ENCODE data around the gene PARD3B.
A peak's percentile ranks its signal among the peaks of the same experiment; 100 is the strongest.

The PARD3B gene

DNA sequence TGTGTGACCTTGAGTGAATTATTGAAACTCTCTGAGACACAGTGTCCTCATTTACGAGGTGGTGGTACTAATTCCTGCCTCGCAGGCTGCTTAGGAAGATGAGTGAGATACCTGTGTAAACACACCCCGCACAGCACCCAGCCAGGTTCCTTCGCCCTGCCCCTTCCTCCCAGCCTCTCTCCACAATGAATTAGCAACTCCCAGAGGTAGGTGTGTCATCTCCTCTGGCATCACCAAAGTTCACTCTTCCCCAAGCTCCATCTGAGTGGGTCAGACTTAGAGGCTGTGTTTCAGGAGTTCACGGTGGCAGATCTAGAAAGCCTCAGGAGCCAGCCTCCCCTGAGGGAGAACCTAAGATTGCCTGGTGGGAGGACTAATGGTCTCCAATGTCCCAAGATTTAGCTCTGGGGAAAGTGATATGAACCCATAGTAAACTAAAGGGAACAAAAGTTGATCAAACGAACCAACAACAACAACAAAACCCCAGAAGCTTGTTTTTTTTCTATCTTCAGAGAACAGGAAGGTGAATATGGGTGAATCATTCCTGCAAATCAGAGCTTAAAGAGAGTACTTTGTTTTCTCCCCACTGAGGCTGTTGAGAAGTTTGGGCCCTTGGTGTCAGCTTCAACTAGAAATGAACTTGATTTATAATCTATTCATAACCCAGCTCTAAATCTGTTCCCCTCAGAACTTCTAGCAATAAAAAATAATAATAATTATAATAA lies 1092.7 kb downstream of the PARD3B start:
- H3K4me3 ChIP-seq (ENCODE audit: control insufficient read depth in 1 of 7, extremely low read depth in 1 of 7, insufficient read depth in 4 of 7, low read depth in 2 of 7, low read length in 6 of 7): no peak overlapping the region
- peaks cover 0 to 26% (median 15%) of the 10 kb centered on the region in 5 experiments for H3K27me3 ChIP-seq (replicated peaks in 2 of 5; ENCODE audit: control insufficient read depth in 4 of 5, insufficient read depth in 5 of 5, low read length in 4 of 5)
- ChIA-PET POLR2A (no interaction called here), CTCF (interaction anchor here (1.5 kb wide), 1 partner anchor 11 kb away, joined by 4 read pairs; no protein-coding TSS in a partner anchor)
- H3K36me3 ChIP-seq (ENCODE audit: control insufficient read depth in 4 of 4, insufficient read depth in 4 of 4, low read length in 3 of 4): no peaks in the 10 kb centered on the region
- WGBS (ENCODE audit: insufficient coverage): 80% methylated on average over 4 of the region's 6 CpGs
- H3K9me3 ChIP-seq (ENCODE audit: control extremely low read depth in 1 of 5, control insufficient read depth in 4 of 5, insufficient read depth in 2 of 5, low read depth in 1 of 5, low read length in 4 of 5): peaks cover 0 to 8% (median 0%) of the 10 kb centered on the region in 5 experiments
- DNase-seq: no peak
- H3K4me1 ChIP-seq (ENCODE audit: control extremely low read depth in 1 of 4, control insufficient read depth in 4 of 4, insufficient read depth in 4 of 4, low read length in 3 of 4): no peaks in the 10 kb centered on the region
- no peak overlapping the region for H3K27ac ChIP-seq (ENCODE audit: insufficient read depth in 1 of 2, low read depth in 1 of 2, low read length in 2 of 2, poor library complexity in 1 of 2, severe bottlenecking in 2 of 2)

DNA sequence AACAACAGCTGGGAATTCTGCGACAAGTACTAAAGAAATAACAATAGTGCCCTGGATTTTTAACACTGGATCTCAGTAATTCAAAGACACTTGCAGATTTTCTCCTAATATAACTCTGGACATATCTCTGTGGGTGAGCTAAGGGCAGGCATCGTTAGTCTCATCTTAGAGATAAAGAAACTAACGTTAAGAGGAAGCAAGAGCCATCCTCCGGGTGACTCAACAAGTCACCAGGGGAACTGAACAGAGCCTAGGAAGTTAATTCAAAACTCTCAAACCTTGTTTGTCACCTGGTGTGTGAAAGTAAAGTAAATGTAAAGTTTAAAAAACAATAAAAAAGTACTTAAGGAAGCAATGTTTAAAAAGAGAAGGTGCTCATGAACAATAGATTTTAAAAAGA lies 1095.4 kb downstream of the PARD3B start:
- WGBS (ENCODE audit: insufficient coverage): no CpG with 5 or more reads among the region's 4 CpGs
- ChIA-PET POLR2A (no interaction called here), CTCF (no interaction called here)
- no peaks in the 10 kb centered on the region for H3K4me1 ChIP-seq (ENCODE audit: control extremely low read depth in 1 of 4, control insufficient read depth in 4 of 4, insufficient read depth in 4 of 4, low read length in 3 of 4)
- H3K4me3 ChIP-seq (ENCODE audit: control insufficient read depth in 1 of 7, extremely low read depth in 1 of 7, insufficient read depth in 4 of 7, low read depth in 2 of 7, low read length in 6 of 7): no peak overlapping the region
- H3K9me3 ChIP-seq (ENCODE audit: control extremely low read depth in 1 of 5, control insufficient read depth in 4 of 5, insufficient read depth in 2 of 5, low read depth in 1 of 5, low read length in 4 of 5): peaks cover 0 to 8% (median 0%) of the 10 kb centered on the region in 5 experiments
- no peak overlapping the region for H3K27ac ChIP-seq (ENCODE audit: insufficient read depth in 1 of 2, low read depth in 1 of 2, low read length in 2 of 2, poor library complexity in 1 of 2, severe bottlenecking in 2 of 2)
- H3K27me3 ChIP-seq (replicated peaks in 2 of 5; ENCODE audit: control insufficient read depth in 4 of 5, insufficient read depth in 5 of 5, low read length in 4 of 5): peaks cover 0 to 27% (median 15%) of the 10 kb centered on the region in 5 experiments
- H3K36me3 ChIP-seq (ENCODE audit: control insufficient read depth in 4 of 4, insufficient read depth in 4 of 4, low read length in 3 of 4): no peaks in the 10 kb centered on the region
- DNase-seq: peak in 2 of 3 donors; percentile 4 to 18

DNA sequence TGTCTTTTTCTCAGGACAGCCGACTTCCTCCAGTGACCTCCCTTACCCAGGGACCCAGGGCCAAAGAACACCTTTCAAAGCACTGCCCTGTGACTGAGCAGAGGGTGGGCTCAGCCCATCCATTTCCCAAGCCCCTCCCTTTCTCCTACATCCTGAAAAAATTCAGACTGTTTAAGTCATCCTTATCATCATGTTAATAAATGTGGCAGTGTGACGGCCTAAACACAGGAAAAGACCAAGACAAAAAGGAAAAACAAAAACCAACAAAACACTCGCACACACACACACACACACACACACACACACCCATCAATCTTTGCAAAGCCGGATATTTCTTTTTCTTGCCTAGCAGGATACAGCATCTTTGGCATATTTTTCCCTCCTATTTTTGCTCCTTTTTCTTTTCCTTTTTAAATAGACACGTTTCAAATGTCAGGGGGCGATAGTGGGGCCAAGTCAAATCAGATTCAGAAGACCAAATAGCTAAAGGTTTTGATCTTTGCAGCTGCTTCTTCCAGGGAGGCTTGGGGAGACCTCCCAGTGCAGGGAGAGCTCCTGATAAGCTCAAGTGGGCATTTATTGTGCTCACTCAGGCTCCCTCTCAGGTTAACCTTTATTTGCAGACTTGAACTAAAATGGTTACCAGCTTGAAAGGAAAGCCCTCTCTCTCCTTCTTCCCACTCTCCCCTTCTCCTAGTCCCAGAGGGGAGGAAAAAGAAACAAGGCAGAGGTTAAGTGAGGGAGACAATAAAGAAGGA lies 1097.5 kb downstream of the PARD3B start:
- Histone ChIP-seq H3K27ac (ENCODE audit: insufficient read depth in 1 of 2, low read depth in 1 of 2, low read length in 2 of 2, poor library complexity in 1 of 2, severe bottlenecking in 2 of 2) (no peak overlapping the region), H3K9me3 (ENCODE audit: control extremely low read depth in 1 of 5, control insufficient read depth in 4 of 5, insufficient read depth in 2 of 5, low read depth in 1 of 5, low read length in 4 of 5) (peaks cover 0 to 8% (median 0%) of the 10 kb centered on the region in 5 experiments), H3K27me3 (replicated peaks in 2 of 5; ENCODE audit: control insufficient read depth in 4 of 5, insufficient read depth in 5 of 5, low read length in 4 of 5) (peaks cover 0 to 23% (median 8%) of the 10 kb centered on the region in 5 experiments), H3K4me1 (ENCODE audit: control extremely low read depth in 1 of 4, control insufficient read depth in 4 of 4, insufficient read depth in 4 of 4, low read length in 3 of 4) (no peaks in the 10 kb centered on the region), H3K4me3 (ENCODE audit: control insufficient read depth in 1 of 7, extremely low read depth in 1 of 7, insufficient read depth in 4 of 7, low read depth in 2 of 7, low read length in 6 of 7) (no peak overlapping the region), H3K36me3 (ENCODE audit: control insufficient read depth in 4 of 4, insufficient read depth in 4 of 4, low read length in 3 of 4) (no peaks in the 10 kb centered on the region)
- CTCF ChIA-PET: interaction anchor here (0.8 kb wide), 2 partner anchors 10 to 14 kb away, joined by 3 read pairs; no protein-coding TSS in a partner anchor
- 53% methylated on average over 4 of the region's 6 CpGs for WGBS (ENCODE audit: insufficient coverage)
- no peak for DNase-seq
- POLR2A ChIA-PET: no interaction called here

GRCh38 chr2:205643391-205643885 lies 1098.2 kb downstream of the PARD3B start:
- no peak for DNase-seq
- ChIA-PET CTCF (interaction anchor here (0.8 kb wide), 2 partner anchors 11 to 14 kb away, joined by 3 read pairs; no protein-coding TSS in a partner anchor), POLR2A (no interaction called here)
- Histone ChIP-seq H3K36me3 (ENCODE audit: control insufficient read depth in 4 of 4, insufficient read depth in 4 of 4, low read length in 3 of 4) (no peaks in the 10 kb centered on the region), H3K9me3 (ENCODE audit: control extremely low read depth in 1 of 5, control insufficient read depth in 4 of 5, insufficient read depth in 2 of 5, low read depth in 1 of 5, low read length in 4 of 5) (peaks cover 0 to 8% (median 0%) of the 10 kb centered on the region in 5 experiments), H3K4me1 (ENCODE audit: control extremely low read depth in 1 of 4, control insufficient read depth in 4 of 4, insufficient read depth in 4 of 4, low read length in 3 of 4) (no peaks in the 10 kb centered on the region), H3K4me3 (ENCODE audit: control insufficient read depth in 1 of 7, extremely low read depth in 1 of 7, insufficient read depth in 4 of 7, low read depth in 2 of 7, low read length in 6 of 7) (no peak overlapping the region), H3K27ac (ENCODE audit: insufficient read depth in 1 of 2, low read depth in 1 of 2, low read length in 2 of 2, poor library complexity in 1 of 2, severe bottlenecking in 2 of 2) (no peak overlapping the region), H3K27me3 (replicated peaks in 2 of 5; ENCODE audit: control insufficient read depth in 4 of 5, insufficient read depth in 5 of 5, low read length in 4 of 5) (peaks cover 0 to 23% (median 8%) of the 10 kb centered on the region in 5 experiments)
- 91% methylated on average over 10 of the region's 10 CpGs for WGBS (ENCODE audit: insufficient coverage)

GRCh38 chr2:205644018-205644417 lies 1098.7 kb downstream of the PARD3B start:
- Histone ChIP-seq H3K4me1 (ENCODE audit: control extremely low read depth in 1 of 4, control insufficient read depth in 4 of 4, insufficient read depth in 4 of 4, low read length in 3 of 4) (no peaks in the 10 kb centered on the region), H3K27me3 (replicated peaks in 2 of 5; ENCODE audit: control insufficient read depth in 4 of 5, insufficient read depth in 5 of 5, low read length in 4 of 5) (peaks cover 0 to 22% (median 10%) of the 10 kb centered on the region in 5 experiments), H3K27ac (ENCODE audit: insufficient read depth in 1 of 2, low read depth in 1 of 2, low read length in 2 of 2, poor library complexity in 1 of 2, severe bottlenecking in 2 of 2) (no peak overlapping the region), H3K36me3 (ENCODE audit: control insufficient read depth in 4 of 4, insufficient read depth in 4 of 4, low read length in 3 of 4) (no peaks in the 10 kb centered on the region), H3K9me3 (ENCODE audit: control extremely low read depth in 1 of 5, control insufficient read depth in 4 of 5, insufficient read depth in 2 of 5, low read depth in 1 of 5, low read length in 4 of 5) (peaks cover 0 to 8% (median 0%) of the 10 kb centered on the region in 5 experiments), H3K4me3 (ENCODE audit: control insufficient read depth in 1 of 7, extremely low read depth in 1 of 7, insufficient read depth in 4 of 7, low read depth in 2 of 7, low read length in 6 of 7) (no peak overlapping the region)
- CTCF ChIA-PET: no interaction called here
- 100% methylated on average over 3 of the region's 5 CpGs for WGBS (ENCODE audit: insufficient coverage)
- POLR2A ChIA-PET: no interaction called here
- no peak for DNase-seq

GRCh38 chr2:205646680-205647079 lies 1101.4 kb downstream of the PARD3B start:
- Histone ChIP-seq H3K27ac (ENCODE audit: insufficient read depth in 1 of 2, low read depth in 1 of 2, low read length in 2 of 2, poor library complexity in 1 of 2, severe bottlenecking in 2 of 2) (no peak overlapping the region), H3K27me3 (replicated peaks in 2 of 5; ENCODE audit: control insufficient read depth in 4 of 5, insufficient read depth in 5 of 5, low read length in 4 of 5) (peaks cover 0 to 20% (median 14%) of the 10 kb centered on the region in 5 experiments), H3K4me3 (ENCODE audit: control insufficient read depth in 1 of 7, extremely low read depth in 1 of 7, insufficient read depth in 4 of 7, low read depth in 2 of 7, low read length in 6 of 7) (no peak overlapping the region), H3K9me3 (ENCODE audit: control extremely low read depth in 1 of 5, control insufficient read depth in 4 of 5, insufficient read depth in 2 of 5, low read depth in 1 of 5, low read length in 4 of 5) (no peaks in the 10 kb centered on the region), H3K4me1 (ENCODE audit: control extremely low read depth in 1 of 4, control insufficient read depth in 4 of 4, insufficient read depth in 4 of 4, low read length in 3 of 4) (no peaks in the 10 kb centered on the region), H3K36me3 (ENCODE audit: control insufficient read depth in 4 of 4, insufficient read depth in 4 of 4, low read length in 3 of 4) (no peaks in the 10 kb centered on the region)
- 61% methylated on average over 6 of the region's 8 CpGs for WGBS (ENCODE audit: insufficient coverage)
- DNase-seq: no peak
- CTCF ChIA-PET: no interaction called here
- POLR2A ChIA-PET: no interaction called here
